C4-2B (cell line): ENCODE data around the gene UTS2.

Experiments used
- ZFX ChIP-seq: fragments of 450-650 bp; IDR thresholded peaks from 2 replicates; pipeline ENCODE4 v1.6.1; 2017
- TF ChIP-seq, protein P1 (sequence below): fragments of 450-650 bp; conservative IDR thresholded peaks from 2 replicates; pipeline ENCODE4 v1.5.1; 2017; ENCODE audit warnings: mild to moderate bottlenecking

DNA sequence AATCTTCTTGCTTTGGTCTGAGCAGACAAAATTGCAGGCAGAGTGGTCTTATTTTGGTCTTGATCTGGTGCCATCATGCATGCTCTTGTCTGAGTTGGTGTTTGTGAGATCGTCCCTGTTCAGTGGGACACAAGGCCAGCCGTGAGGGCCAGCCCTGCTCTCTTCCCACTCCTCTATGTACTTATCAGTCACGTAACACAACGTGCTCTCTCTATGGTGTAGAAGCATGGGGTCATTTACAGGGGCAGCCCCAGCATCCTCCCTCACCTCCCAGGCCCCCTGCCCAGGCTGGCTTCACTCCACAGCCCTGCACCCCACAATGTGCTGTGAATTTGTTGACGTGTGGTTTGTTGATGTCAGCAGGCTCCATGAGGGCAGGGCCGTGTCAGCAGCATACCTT is 18.3 kb upstream of the UTS2 start:
- TF ChIP-seq, protein P1, sequence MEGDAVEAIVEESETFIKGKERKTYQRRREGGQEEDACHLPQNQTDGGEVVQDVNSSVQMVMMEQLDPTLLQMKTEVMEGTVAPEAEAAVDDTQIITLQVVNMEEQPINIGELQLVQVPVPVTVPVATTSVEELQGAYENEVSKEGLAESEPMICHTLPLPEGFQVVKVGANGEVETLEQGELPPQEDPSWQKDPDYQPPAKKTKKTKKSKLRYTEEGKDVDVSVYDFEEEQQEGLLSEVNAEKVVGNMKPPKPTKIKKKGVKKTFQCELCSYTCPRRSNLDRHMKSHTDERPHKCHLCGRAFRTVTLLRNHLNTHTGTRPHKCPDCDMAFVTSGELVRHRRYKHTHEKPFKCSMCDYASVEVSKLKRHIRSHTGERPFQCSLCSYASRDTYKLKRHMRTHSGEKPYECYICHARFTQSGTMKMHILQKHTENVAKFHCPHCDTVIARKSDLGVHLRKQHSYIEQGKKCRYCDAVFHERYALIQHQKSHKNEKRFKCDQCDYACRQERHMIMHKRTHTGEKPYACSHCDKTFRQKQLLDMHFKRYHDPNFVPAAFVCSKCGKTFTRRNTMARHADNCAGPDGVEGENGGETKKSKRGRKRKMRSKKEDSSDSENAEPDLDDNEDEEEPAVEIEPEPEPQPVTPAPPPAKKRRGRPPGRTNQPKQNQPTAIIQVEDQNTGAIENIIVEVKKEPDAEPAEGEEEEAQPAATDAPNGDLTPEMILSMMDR: no peak
- no peak for TF ChIP-seq ZFX
